HL-60/S4 (cell line): ENCODE data around the gene FSTL5.

Source experiments
- in situ Hi-C: fragments of 300-500 bp; cut with MboI; formaldehyde crosslinking; loops from 2 replicates; pipeline ENCODE4 v1.14.3; 2022; ENCODE audit warnings: low sequenced_read_pairs

Gene FSTL5

DNA sequence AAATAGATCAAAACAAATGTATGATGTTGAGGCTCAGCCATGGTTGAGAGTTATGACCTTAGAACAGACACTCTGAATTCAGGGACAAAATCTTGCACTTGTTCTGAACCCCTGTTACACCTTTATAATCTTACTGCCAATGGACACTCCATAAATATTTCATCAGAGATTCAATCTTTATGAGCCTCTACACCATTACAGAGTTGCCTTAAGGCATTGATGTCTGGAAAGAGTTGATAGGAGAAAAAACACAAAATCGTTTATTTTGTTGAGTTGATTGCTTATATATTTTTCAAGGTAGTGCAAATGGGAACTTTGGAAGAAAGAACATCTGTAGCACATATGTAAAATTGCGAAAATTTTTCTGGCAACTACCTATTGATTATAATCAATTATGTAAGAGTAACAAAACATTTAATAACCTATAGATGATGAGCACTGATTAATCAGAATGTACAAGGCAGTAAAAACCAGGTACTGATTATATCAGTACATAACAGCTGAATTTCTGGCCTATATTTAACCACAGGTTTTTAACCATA is 568.5 kb downstream of the FSTL5 start:
- in situ Hi-C loops: no loop called here

- in situ Hi-C loops: no loop called here
Measured at GRCh38 chr4:161585011-161585410, 578.8 kb downstream of the FSTL5 start.

DNA sequence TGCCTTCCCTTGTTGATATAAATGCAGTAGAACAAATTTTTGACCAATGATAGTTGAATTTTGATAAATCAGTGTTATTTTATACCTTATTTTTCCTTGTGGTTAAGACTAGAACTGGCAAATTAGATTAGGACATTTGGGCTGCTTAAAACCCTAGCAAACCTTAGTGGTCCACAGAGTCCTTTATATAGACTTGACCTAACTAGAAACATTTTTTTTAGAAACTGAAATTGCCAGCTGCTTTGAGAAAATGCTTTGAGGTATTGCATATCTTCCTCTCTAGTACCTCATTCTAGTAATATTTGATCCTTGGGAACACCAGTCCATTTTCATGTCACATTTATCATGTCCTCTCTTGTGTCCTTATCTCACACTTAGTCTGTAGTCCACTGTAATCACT is 580.3 kb downstream of the FSTL5 start:
- in situ Hi-C loops: no loop called here

- in situ Hi-C loops: no loop called here
Measured at GRCh38 chr4:161581262-161582230, 582.3 kb downstream of the FSTL5 start.

DNA sequence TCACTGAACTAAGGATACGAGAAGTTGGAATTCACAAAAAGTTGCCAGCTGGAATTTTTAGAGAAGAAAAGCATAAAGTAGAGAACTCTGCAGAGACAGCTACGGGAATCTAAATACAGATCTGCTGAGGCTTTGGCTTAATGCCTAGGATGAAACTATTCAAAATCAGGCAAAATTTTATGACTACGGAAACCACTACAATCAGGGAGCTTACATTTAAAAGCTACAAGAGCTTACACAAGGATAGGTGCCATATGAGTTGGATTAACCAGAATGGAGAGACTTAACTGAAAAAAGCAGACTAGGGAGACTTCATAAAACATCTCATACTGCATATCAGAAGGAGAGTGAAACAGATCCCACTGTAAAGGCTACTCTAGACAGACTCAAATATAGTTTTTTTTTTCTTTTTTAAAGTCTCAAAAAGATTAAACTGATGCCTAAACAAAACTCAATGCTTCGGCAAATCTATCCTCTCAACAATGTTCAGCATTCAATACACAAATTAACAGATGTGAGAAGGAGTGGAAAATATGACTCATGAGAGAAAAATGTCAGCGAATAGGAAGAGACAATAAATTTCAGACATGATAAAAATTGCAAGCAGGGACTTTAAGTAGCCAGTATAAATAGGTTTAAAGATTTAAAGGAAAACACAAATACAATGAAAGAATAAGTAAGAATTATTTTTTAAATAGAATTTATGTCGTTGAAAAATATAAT is 586.1 kb downstream of the FSTL5 start:
- in situ Hi-C loops: no loop called here

DNA sequence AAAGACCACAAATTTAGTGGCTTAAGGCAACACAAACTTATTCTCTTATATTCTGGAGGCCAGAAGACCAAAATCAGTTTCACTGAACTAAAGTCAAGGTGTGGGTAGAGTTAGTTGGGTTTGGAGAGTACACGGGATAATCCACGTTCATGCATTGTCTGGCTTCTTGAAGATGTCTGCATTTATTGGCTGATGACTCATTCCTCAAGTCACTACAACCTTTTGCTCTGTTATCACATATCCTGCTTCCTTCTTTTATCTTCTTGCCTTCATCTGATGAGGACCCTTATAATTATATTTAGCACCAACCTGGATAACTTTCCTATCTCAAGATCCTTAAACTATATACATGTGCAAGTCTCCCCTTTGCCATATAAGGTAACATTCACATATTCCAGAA is 590.0 kb downstream of the FSTL5 start:
- in situ Hi-C loops: no loop called here

- in situ Hi-C loops: no loop called here
Measured at GRCh38 chr4:161564230-161564834, 599.5 kb downstream of the FSTL5 start.

- in situ Hi-C loops: no loop called here
Measured at GRCh38 chr4:161555689-161556660, 607.8 kb downstream of the FSTL5 start.

- in situ Hi-C loops: no loop called here
Measured at GRCh38 chr4:161554372-161554990, 609.3 kb downstream of the FSTL5 start.

- in situ Hi-C loops: no loop called here
Measured at GRCh38 chr4:161546902-161547301, 616.9 kb downstream of the FSTL5 start.

GRCh38 chr4:161540265-161540664 is 623.5 kb downstream of the FSTL5 start:
- in situ Hi-C loops: no loop called here

DNA sequence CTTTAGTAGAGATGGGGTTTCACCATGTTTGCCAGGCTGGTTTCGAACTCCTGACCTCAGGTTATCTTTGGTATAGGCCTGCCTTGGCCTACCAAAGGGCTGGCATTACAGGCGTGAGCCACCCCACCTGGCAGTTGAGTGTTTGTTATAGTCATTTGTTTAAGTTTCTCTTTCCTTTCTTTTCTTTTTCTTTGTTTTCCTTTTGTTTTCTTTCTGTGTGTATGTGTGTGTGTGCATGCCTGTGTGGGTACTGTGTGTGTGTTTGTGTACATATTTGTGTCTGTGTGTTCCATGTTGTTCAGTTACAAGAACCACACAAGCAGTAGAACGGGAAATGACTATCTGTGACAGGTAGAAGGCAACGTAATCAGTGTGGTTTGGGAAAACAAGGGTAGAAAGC is 624.9 kb downstream of the FSTL5 start:
- in situ Hi-C loops: no loop called here

DNA sequence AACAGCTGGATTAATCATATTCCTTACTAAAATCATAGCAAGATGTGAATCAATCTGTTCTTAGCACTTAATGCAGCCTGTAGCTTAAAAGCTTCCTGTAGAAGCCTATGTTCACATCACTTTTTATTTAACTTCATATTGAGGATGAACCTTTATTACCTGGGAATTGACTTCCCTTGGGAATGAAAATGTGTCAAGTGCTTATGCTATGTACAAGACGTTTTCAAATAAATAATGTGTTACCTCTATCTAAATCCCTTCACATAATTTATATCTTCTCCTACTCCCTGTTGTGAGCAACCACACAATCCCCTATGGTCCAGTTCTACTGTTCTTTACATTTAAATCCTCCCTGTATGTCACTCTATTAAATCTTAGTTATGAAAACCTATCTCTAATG is 633.1 kb downstream of the FSTL5 start:
- in situ Hi-C loops: no loop called here

DNA sequence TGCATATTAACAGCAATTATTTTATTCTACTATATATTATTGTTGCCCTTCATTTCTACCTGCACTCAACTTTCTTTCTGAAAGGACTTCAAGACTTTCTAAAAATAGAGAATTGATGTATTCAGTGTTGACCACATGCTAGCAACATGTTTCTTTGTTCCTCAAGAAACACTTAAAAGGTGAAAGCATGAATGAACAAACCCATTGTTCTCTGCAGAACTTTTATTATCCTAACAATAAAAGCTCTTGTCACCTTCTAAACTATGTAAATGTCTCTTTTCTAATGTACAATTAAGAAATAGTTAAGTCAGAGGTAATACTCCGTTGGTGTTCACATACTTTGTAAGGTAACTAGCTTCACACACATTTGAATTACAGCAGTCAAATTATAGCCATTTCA is 638.7 kb downstream of the FSTL5 start:
- in situ Hi-C loops: no loop called here

DNA sequence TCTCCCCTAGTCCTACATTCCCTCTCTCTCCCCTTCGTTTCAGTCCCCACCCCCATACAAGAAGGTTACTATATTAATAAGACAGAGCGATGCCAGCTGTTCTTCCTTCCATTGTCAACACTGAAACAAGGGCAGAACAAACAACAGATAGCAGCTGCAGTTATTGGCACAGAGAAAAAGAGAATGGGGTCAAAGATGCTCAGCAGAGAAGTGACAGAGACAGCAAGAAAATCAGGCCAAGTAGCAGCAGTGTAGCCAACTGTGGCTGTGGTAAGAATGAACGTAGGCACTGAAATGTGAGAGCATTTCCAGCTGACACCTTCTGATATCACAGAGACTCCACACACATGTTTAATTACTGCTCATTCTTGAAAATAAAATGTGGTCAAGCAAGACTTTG is 641.8 kb downstream of the FSTL5 start:
- in situ Hi-C loops: no loop called here

DNA sequence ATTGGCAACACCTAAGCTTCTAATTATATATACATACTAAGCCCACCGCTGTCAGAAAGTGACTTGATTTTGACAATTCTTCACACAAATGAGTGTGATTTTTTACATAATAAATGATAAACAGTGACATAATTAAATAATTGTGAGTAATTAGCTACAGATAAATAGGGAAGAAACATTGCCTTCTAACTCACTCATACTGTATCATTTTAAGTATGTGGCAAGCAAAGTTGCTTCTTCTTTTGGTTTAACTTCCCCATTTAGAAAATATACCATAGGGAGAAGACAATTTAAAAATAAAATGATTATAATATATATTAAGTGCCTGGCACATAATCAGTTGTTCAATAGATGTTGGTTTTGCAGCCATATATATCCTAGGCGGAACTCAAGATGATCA is 644.2 kb downstream of the FSTL5 start:
- in situ Hi-C loops: no loop called here

- in situ Hi-C loops: no loop called here
Measured at GRCh38 chr4:161517941-161518340, 645.9 kb downstream of the FSTL5 start.

GRCh38 chr4:161505141-161505540 is 658.7 kb downstream of the FSTL5 start:
- in situ Hi-C loops: no loop called here

DNA sequence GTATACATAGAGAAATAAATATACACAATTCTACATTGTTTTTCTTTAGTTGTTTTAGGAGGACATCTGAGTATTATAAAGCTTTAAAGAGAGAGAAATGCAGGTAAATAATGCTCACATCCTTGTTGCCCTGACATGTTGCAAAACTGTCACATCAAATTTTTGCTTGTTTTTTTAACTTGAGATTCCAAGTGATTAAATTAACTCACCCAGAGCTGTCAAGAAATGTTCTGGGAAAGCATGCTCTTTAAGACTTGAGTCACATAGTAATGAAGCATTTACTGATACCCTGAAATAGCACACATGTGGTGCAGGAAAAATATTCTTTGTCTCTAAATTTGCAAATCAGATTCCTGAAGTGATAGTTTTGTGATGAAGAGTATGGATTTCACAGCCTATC is 665.6 kb downstream of the FSTL5 start:
- in situ Hi-C loops: no loop called here

DNA sequence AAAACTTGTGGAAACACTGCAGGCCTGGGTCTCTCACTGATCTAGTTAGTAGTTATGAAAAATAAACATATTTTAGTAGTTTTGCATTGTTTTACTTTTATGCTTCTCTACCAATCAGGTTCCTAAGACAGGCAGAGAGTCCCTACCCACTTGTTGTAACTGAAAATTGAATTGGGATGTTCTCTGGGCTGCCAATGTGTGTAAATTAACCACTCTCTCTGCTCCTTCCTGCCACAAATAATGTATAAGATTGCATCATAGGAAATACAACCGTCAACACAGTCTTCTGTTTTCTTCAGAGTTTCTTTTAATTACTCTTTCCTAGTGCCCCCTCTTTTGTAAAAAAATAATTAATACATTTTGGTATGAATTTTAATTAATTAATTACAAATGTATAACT is 677.3 kb downstream of the FSTL5 start:
- in situ Hi-C loops: no loop called here
